HCT116 (cell line): ENCODE data around the gene BBS12.

Experiments
- EZH2phosphoT487 ChIP-seq: fragments of 200-600 bp; IDR thresholded peaks from 2 replicates; pipeline ENCODE4 v1.6.1; 2018; ENCODE audit warnings: antibody characterized with exemption, borderline replicate concordance
- JUND ChIP-seq: IDR thresholded peaks from 2 replicates; pipeline ENCODE4 v1.6.1; 2012
- POLR2A ChIP-seq: IDR thresholded peaks from 2 replicates; pipeline ENCODE4 v1.7.0; 2011; ENCODE audit warnings: borderline replicate concordance; ENCODE audit not compliant: insufficient read depth, insufficient read length; ENCODE audit errors: extremely low read depth
- POLR2AphosphoS5 ChIP-seq: IDR thresholded peaks from 2 replicates; pipeline ENCODE4 v1.6.1; 2011; ENCODE audit warnings: mild to moderate bottlenecking, low read depth, low read length, moderate library complexity
- SIN3A ChIP-seq: IDR thresholded peaks from 2 replicates; pipeline ENCODE4 v1.6.1; 2012; ENCODE audit warnings: low read depth
- SP1 ChIP-seq: IDR thresholded peaks from 2 replicates; pipeline ENCODE4 v1.6.1; 2012; ENCODE audit warnings: low read depth
- TCF7L2 ChIP-seq: IDR thresholded peaks from 2 replicates; pipeline ENCODE4 v1.7.0; 2011; ENCODE audit warnings: borderline replicate concordance, inconsistent platforms; ENCODE audit not compliant: insufficient read depth, insufficient read length; ENCODE audit errors: extremely low read depth
- YY1 ChIP-seq: IDR thresholded peaks from 2 replicates; pipeline ENCODE4 v1.6.1; 2011; ENCODE audit warnings: low read length, low read depth, moderate library complexity, mild to moderate bottlenecking; ENCODE audit not compliant: insufficient replicate concordance; ENCODE audit errors: extremely low read depth
- ZFX ChIP-seq: fragments of 450-650 bp; IDR thresholded peaks from 2 replicates; pipeline ENCODE4 v1.6.1; 2017
- TF ChIP-seq, protein P1 (sequence below), 3 experiments: fragments of 200-600 bp in 1 of 3; sonication (generic) in 1 of 3; IDR thresholded peaks in 2 of 3; conservative IDR thresholded peaks in 1 of 3; 2 replicates each; pipeline ENCODE4 v1.5.1; 2012 to 2017; ENCODE audit warnings: low read depth in 2 of 3, low read length in 2 of 3, antibody characterized with exemption in 1 of 3, borderline replicate concordance in 1 of 3, control low read depth in 1 of 3, mild to moderate bottlenecking in 1 of 3, mixed read lengths in 1 of 3, mixed run types in 1 of 3, moderate library complexity in 1 of 3; ENCODE audit not compliant: insufficient read depth in 1 of 3

DNA sequence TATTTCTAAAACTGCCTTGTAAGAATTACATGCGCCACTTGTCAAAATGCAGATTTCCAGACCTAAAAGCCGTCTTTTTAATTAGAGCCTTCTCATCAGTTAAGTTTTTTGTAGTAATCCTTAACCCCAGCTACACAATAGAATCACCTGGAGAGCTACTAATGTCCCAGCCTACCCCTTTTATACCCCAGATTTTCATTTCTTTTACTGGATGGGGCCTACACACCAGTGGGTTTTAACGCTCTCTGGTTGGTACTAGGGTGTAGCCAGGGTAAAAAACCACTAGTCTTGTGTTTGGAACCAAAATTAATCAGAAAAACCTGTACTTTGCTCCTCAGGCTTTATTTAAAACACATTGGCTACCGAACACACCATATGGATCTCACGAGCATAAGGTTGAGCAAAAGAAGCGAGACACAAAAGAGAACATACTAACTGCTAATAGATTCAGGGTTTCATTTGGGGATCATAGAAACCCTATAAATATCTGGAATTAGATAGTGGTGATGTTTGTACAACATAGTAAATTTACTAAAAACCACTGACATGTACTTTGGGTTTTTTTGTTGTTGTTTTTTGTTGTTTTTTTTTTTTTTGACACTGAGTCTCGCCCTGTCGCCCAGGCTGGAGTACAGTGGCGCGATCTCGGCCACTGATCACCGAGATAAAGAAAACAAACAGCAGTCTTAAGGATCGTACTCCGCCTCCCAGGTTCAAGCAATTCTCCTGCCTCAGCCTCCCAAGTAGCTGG, 30.6 kb downstream of the BBS12 start:
- TF ChIP-seq, protein P1, sequence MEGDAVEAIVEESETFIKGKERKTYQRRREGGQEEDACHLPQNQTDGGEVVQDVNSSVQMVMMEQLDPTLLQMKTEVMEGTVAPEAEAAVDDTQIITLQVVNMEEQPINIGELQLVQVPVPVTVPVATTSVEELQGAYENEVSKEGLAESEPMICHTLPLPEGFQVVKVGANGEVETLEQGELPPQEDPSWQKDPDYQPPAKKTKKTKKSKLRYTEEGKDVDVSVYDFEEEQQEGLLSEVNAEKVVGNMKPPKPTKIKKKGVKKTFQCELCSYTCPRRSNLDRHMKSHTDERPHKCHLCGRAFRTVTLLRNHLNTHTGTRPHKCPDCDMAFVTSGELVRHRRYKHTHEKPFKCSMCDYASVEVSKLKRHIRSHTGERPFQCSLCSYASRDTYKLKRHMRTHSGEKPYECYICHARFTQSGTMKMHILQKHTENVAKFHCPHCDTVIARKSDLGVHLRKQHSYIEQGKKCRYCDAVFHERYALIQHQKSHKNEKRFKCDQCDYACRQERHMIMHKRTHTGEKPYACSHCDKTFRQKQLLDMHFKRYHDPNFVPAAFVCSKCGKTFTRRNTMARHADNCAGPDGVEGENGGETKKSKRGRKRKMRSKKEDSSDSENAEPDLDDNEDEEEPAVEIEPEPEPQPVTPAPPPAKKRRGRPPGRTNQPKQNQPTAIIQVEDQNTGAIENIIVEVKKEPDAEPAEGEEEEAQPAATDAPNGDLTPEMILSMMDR (IDR thresholded peaks at IDR 0.05 in 2 of 3, conservative IDR thresholded peaks at IDR 0.05 in 1 of 3; ENCODE audit: borderline replicate concordance in 1 of 3, insufficient read depth in 1 of 3, low read depth in 2 of 3, low read length in 2 of 3), result no peak
- TF ChIP-seq POLR2A (no peak), POLR2AphosphoS5 (no peak), JUND (no peak), EZH2phosphoT487 (no peak), YY1 (no peak), ZFX (no peak), SIN3A (no peak), SP1 (no peak), TCF7L2 (no peak)
